Measurements from ENCODE around the gene LYPD6. TPM values are rescaled to one million over a fixed set of nuclear protein-coding genes. Genes with fewer than 3 reads are reported as not detected.

LYPD6 gene
- total and polyA plus RNA-seq, 2 donors (not counting 1 experiment from before 2014, with no cell fraction given) = not detected

DNA sequence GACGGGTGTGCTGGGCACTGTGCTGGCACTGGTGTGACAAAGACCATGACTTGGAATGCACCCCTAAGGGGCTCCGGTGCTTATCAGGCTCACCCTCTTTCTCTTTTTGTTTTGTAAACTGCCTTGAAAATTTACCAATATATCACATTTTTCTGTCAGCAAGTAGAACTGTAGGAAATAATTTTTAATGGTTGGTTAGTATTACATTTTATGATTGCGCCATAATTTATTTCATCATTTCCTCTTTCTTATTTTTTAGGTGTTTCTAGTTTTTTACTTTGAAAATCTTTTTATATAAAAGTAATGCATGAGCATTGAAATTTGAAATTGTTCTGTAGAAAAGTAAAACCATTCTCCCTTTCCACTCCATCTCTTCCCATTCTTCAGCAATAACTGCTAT, 156.3 kb downstream of the LYPD6 start:
- no CpG with 5 or more reads among the region's 3 CpGs for WGBS (ENCODE audit: insufficient coverage)
- Mint-ChIP-seq H3K27ac (no peak overlapping the region), H3K27me3 (peaks cover 15% of the 10 kb centered on the region), H3K9me3 (ENCODE audit: insufficient read depth) (no peaks in the 10 kb centered on the region), H3K4me1 (no peaks in the 10 kb centered on the region), H3K4me3 (no peak overlapping the region)
- intact Hi-C loops (cut with micrococcal nuclease) = no loop called here
- Histone ChIP-seq H3K4me3 (ENCODE audit: control extremely low read depth in 1 of 5, extremely low read depth in 1 of 5, insufficient read depth in 1 of 5, low read depth in 2 of 5, low read length in 4 of 5) (no peak overlapping the region), H3K4me2 (replicated peaks; ENCODE audit: low read depth, low read length, poor library complexity, severe bottlenecking) (no peak overlapping the region), H3K9me3 (ENCODE audit: control extremely low read depth in 1 of 3, control insufficient read depth in 2 of 3, insufficient read depth in 1 of 3, low read length in 2 of 3) (no peaks in the 10 kb centered on the region), H3K27ac (ENCODE audit: low read length in 2 of 2) (no peak overlapping the region), H3K79me2 (ENCODE audit: control insufficient read depth, insufficient read depth, low read length) (no peaks in the 10 kb centered on the region), H4K20me1 (ENCODE audit: control insufficient read depth, insufficient read depth, low read length, poor library complexity, severe bottlenecking) (no peaks in the 10 kb centered on the region), H2AFZ (ENCODE audit: insufficient read depth, low read depth, low read length, poor library complexity, severe bottlenecking) (no peak overlapping the region), H3K36me3 (replicated peaks in 1 of 2; ENCODE audit: control extremely low read depth in 1 of 2, control insufficient read depth in 1 of 2, extremely low read depth in 1 of 2, insufficient read depth in 2 of 2, low read length in 1 of 2) (no peaks in the 10 kb centered on the region), H3K4me1 (ENCODE audit: control insufficient read depth in 2 of 2, insufficient read depth in 2 of 2, low read length in 2 of 2) (no peaks in the 10 kb centered on the region), H3K27me3 (replicated peaks in 1 of 4; ENCODE audit: control extremely low read depth in 1 of 4, control insufficient read depth in 3 of 4, insufficient read depth in 4 of 4, low read length in 3 of 4) (no peaks in the 10 kb centered on the region), H3K9ac (ENCODE audit: low read length) (no peak overlapping the region)
- TF ChIP-seq EZH2 (IDR thresholded peaks at IDR 0.05; ENCODE audit: borderline replicate concordance, insufficient read depth, low read depth, low read length, poor library complexity, severe bottlenecking) = no peak
- TF ChIP-seq, protein P1, sequence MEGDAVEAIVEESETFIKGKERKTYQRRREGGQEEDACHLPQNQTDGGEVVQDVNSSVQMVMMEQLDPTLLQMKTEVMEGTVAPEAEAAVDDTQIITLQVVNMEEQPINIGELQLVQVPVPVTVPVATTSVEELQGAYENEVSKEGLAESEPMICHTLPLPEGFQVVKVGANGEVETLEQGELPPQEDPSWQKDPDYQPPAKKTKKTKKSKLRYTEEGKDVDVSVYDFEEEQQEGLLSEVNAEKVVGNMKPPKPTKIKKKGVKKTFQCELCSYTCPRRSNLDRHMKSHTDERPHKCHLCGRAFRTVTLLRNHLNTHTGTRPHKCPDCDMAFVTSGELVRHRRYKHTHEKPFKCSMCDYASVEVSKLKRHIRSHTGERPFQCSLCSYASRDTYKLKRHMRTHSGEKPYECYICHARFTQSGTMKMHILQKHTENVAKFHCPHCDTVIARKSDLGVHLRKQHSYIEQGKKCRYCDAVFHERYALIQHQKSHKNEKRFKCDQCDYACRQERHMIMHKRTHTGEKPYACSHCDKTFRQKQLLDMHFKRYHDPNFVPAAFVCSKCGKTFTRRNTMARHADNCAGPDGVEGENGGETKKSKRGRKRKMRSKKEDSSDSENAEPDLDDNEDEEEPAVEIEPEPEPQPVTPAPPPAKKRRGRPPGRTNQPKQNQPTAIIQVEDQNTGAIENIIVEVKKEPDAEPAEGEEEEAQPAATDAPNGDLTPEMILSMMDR (IDR thresholded peaks at IDR 0.05) = no peak
- ChIA-PET CTCF (no interaction called here), POLR2A (no interaction called here)
- no peak for DNase-seq
- no peak for ATAC-seq (ENCODE audit: low read depth)

DNA sequence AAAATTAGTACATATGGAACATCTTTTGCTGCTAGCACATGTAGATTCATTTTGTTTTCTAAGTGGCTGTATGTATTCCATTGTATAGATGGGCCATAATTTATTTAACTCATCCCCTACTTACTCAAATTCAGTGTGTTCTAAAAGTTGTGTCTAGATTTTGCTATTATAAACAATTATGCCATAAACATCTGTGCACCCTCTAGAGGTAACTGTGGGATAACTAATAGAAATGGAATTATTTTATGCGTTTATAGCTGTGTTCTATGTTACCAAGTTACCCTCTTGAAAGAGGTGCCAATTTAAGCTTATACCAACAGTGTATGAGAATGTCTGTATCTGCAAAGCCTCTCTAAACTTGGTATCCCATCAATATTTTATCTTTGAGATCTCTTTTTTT, 156.8 kb downstream of the LYPD6 start:
- Histone ChIP-seq H2AFZ (ENCODE audit: insufficient read depth, low read depth, low read length, poor library complexity, severe bottlenecking) (no peak overlapping the region), H3K4me2 (replicated peaks; ENCODE audit: low read depth, low read length, poor library complexity, severe bottlenecking) (no peak overlapping the region), H3K9ac (ENCODE audit: low read length) (no peak overlapping the region), H3K4me3 (ENCODE audit: control extremely low read depth in 1 of 5, extremely low read depth in 1 of 5, insufficient read depth in 1 of 5, low read depth in 2 of 5, low read length in 4 of 5) (no peak overlapping the region), H3K36me3 (replicated peaks in 1 of 2; ENCODE audit: control extremely low read depth in 1 of 2, control insufficient read depth in 1 of 2, extremely low read depth in 1 of 2, insufficient read depth in 2 of 2, low read length in 1 of 2) (no peaks in the 10 kb centered on the region), H3K27me3 (replicated peaks in 1 of 4; ENCODE audit: control extremely low read depth in 1 of 4, control insufficient read depth in 3 of 4, insufficient read depth in 4 of 4, low read length in 3 of 4) (no peaks in the 10 kb centered on the region), H3K4me1 (ENCODE audit: control insufficient read depth in 2 of 2, insufficient read depth in 2 of 2, low read length in 2 of 2) (no peaks in the 10 kb centered on the region), H3K9me3 (ENCODE audit: control extremely low read depth in 1 of 3, control insufficient read depth in 2 of 3, insufficient read depth in 1 of 3, low read length in 2 of 3) (no peaks in the 10 kb centered on the region), H3K27ac (ENCODE audit: low read length in 2 of 2) (no peak overlapping the region), H3K79me2 (ENCODE audit: control insufficient read depth, insufficient read depth, low read length) (no peaks in the 10 kb centered on the region), H4K20me1 (ENCODE audit: control insufficient read depth, insufficient read depth, low read length, poor library complexity, severe bottlenecking) (no peaks in the 10 kb centered on the region)
- TF ChIP-seq, protein P1 (IDR thresholded peaks at IDR 0.05) = no peak
- TF ChIP-seq EZH2 (IDR thresholded peaks at IDR 0.05; ENCODE audit: borderline replicate concordance, insufficient read depth, low read depth, low read length, poor library complexity, severe bottlenecking) = no peak
- H3K4me1 Mint-ChIP-seq = no peaks in the 10 kb centered on the region
- no CpG with 5 or more reads among the region's 1 CpG for WGBS (ENCODE audit: insufficient coverage)
- ChIA-PET CTCF (no interaction called here), POLR2A (no interaction called here)
- H3K27me3 Mint-ChIP-seq = peaks cover 15% of the 10 kb centered on the region
- no peaks in the 10 kb centered on the region for H3K9me3 Mint-ChIP-seq (ENCODE audit: insufficient read depth)
- H3K27ac Mint-ChIP-seq = no peak overlapping the region
- ATAC-seq (ENCODE audit: low read depth) (no peak), DNase-seq (no peak)
- H3K4me3 Mint-ChIP-seq = no peak overlapping the region
- intact Hi-C loops (cut with micrococcal nuclease) = no loop called here
